ENCODE measurements around the gene TNFRSF1B.

- TF ChIP-seq CTCF (IDR thresholded peaks at IDR 0.05) (peak; percentile 91 to 98 (median 96)), POLR2A (IDR thresholded peaks at IDR 0.05) (peak in 1 of 2 donors; percentile 21)
Observed at GRCh38 chr1:12208764-12209494, 42.1 kb downstream of the TNFRSF1B start.
